Endothelial cell (in vitro differentiated cells): ENCODE data around the gene OR4K14. TPM values are rescaled to one million over a fixed set of nuclear protein-coding genes. Genes with fewer than 3 reads are reported as not detected.

Experiments
- DNase-seq: peaks from one replicate; pipeline ENCODE4 v3.0.0; 2021; ENCODE audit warnings: low spot score
- H3K27ac Mint-ChIP-seq: one replicate; pipeline ENCODE4 v1.8.0; 2021; ENCODE audit warnings: mixed read lengths, inconsistent platforms; ENCODE audit not compliant: unreplicated experiment
- H3K27me3 Mint-ChIP-seq: one replicate; pipeline ENCODE4 v1.8.0; 2021; ENCODE audit warnings: mild to moderate bottlenecking, moderate library complexity, mixed read lengths, inconsistent platforms; ENCODE audit not compliant: unreplicated experiment
- H3K36me3 Mint-ChIP-seq: one replicate; pipeline ENCODE4 v1.8.0; 2021; ENCODE audit warnings: mild to moderate bottlenecking, low read depth, mixed read lengths, inconsistent platforms; ENCODE audit not compliant: unreplicated experiment
- H3K4me1 Mint-ChIP-seq: one replicate; pipeline ENCODE4 v1.8.0; 2021; ENCODE audit warnings: mild to moderate bottlenecking, mixed read lengths, inconsistent platforms; ENCODE audit not compliant: unreplicated experiment
- H3K4me3 Mint-ChIP-seq: one replicate; pipeline ENCODE4 v1.8.0; 2021; ENCODE audit warnings: mild to moderate bottlenecking, mixed read lengths, inconsistent platforms; ENCODE audit not compliant: unreplicated experiment
- H3K9me3 Mint-ChIP-seq: one replicate; pipeline ENCODE4 v1.8.0; 2021; ENCODE audit warnings: mixed read lengths, inconsistent platforms; ENCODE audit not compliant: unreplicated experiment
- CTCF ChIP-seq: fragments of 200-600 bp; sonication (generic); IDR thresholded peaks from one replicate; pipeline ENCODE4 v1.5.0; 2021; ENCODE audit warnings: antibody characterized with exemption; ENCODE audit not compliant: unreplicated experiment
- total RNA-seq: library from RNA; stranded (reverse); fragmentation: NEBNext Ultra II Directional; extraction: Animal tissue kit (Norgen Biotek cat#: 25700); gene quantifications from one replicate; pipeline ENCODE4 v1.2.1, GENCODE V29; 2021; ENCODE audit not compliant: unreplicated experiment

The OR4K14 gene
- total RNA-seq, 1 donor from 2014 or later = not detected

- no peak for TF ChIP-seq CTCF
- Mint-ChIP-seq H3K9me3 (peaks cover 19% of the 10 kb centered on the region), H3K36me3 (no peaks in the 10 kb centered on the region), H3K4me3 (no peak within 1 kb of the TSS), H3K27me3 (peaks cover 2% of the 10 kb centered on the region), H3K27ac (no peak within 1 kb of the TSS), H3K4me1 (no peaks in the 10 kb centered on the region)
- no peak for DNase-seq
Measured at GRCh38 chr14:20035938-20036337, 16.8 kb upstream of the OR4K14 start, which contains the start of gene OR4K13. TSS of gene OR4K13 (minus strand) at chr14:20036038. CDS start at chr14:20034758, 1,280 bp downstream.

- Mint-ChIP-seq H3K27me3 (peaks cover 2% of the 10 kb centered on the region), H3K27ac (no peak overlapping the region), H3K9me3 (peaks cover 19% of the 10 kb centered on the region), H3K4me3 (no peak overlapping the region), H3K4me1 (no peaks in the 10 kb centered on the region), H3K36me3 (no peaks in the 10 kb centered on the region)
- no peak for TF ChIP-seq CTCF
- no peak for DNase-seq
Measured at GRCh38 chr14:20035449-20035848, 16.3 kb upstream of the OR4K14 start.

- peaks cover 24% of the 10 kb centered on the region for H3K9me3 Mint-ChIP-seq
- H3K27me3 Mint-ChIP-seq = no peaks in the 10 kb centered on the region
- H3K36me3 Mint-ChIP-seq = no peaks in the 10 kb centered on the region
Measured at GRCh38 chr14:20031058-20031457, 12.0 kb upstream of the OR4K14 start.

GRCh38 chr14:20008156-20008555, 11.0 kb downstream of the OR4K14 start:
- Mint-ChIP-seq H3K4me1 (no peaks in the 10 kb centered on the region), H3K4me3 (no peak overlapping the region), H3K9me3 (peaks cover 17% of the 10 kb centered on the region), H3K36me3 (no peaks in the 10 kb centered on the region), H3K27ac (no peak overlapping the region), H3K27me3 (peaks cover 2% of the 10 kb centered on the region)
- DNase-seq = no peak
- TF ChIP-seq CTCF = no peak

More at GRCh38 chr14:20031058-20031457, 12.0 kb upstream of the OR4K14 start:
- Mint-ChIP-seq H3K4me3 (no peak overlapping the region), H3K4me1 (no peaks in the 10 kb centered on the region), H3K27ac (no peak overlapping the region)
- no peak for TF ChIP-seq CTCF
- no peak for DNase-seq

- no peak for TF ChIP-seq CTCF
- Mint-ChIP-seq H3K36me3 (no peaks in the 10 kb centered on the region), H3K9me3 (peaks cover 18% of the 10 kb centered on the region), H3K4me3 (no peak overlapping the region), H3K27me3 (peaks cover 4% of the 10 kb centered on the region), H3K4me1 (no peaks in the 10 kb centered on the region), H3K27ac (no peak overlapping the region)
- DNase-seq = no peak
Measured at GRCh38 chr14:20002319-20002718, 16.8 kb downstream of the OR4K14 start.
